HG03442 (cell line): ENCODE results near the gene CCND2.

Experiments used
- ATAC-seq: cut with Tn5 transposase; IDR thresholded peaks from one replicate; pipeline ENCODE4 v1.9.1; 2021; ENCODE audit warnings: mild to moderate bottlenecking, moderate library complexity; ENCODE audit not compliant: unreplicated experiment

The CCND2 gene

GRCh38 chr12:4289231-4289878 is 15.8 kb downstream of the CCND2 start:
- ATAC-seq, result no peak

DNA sequence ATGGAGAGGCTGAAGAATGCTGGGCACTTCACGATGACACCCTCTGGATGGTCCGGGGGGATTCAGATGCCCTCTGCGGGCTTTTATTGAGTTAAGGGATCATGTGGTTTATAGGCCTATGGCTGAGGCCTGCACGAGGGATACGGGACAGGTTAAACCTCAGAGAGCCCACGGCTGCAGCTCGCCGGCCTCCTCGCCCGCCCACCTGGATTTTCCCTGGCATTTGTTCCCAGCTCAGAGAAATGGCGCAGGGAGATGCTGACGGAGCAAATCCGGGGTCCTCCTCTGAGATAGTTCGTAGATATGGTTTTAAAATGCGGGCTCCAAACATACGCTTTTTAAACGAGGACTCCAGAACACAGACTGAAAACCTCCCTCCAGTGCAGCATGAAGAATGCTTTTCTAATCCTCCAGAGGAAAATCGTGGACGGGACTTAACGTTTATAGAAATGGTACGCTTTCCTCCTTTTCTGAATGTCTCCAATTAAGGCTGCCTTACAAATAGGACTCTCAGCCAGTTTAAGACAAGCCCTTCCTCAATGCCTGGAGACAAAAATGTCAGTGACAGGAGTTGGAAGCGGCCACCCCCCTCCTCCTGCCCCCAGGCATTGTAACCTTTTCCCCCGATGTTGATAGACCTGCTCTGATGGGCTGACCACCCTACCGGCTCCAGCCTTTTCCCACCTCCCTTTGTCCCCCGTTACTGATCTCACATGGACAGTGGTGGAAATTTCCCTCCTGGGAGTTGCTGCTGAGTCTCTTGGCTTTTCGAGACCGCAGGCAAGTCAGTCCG is 16.6 kb downstream of the CCND2 start:
- no peak for ATAC-seq

- no peak for ATAC-seq
These were observed 18.9 kb downstream of the CCND2 start for GRCh38 chr12:4292341-4293073.

DNA sequence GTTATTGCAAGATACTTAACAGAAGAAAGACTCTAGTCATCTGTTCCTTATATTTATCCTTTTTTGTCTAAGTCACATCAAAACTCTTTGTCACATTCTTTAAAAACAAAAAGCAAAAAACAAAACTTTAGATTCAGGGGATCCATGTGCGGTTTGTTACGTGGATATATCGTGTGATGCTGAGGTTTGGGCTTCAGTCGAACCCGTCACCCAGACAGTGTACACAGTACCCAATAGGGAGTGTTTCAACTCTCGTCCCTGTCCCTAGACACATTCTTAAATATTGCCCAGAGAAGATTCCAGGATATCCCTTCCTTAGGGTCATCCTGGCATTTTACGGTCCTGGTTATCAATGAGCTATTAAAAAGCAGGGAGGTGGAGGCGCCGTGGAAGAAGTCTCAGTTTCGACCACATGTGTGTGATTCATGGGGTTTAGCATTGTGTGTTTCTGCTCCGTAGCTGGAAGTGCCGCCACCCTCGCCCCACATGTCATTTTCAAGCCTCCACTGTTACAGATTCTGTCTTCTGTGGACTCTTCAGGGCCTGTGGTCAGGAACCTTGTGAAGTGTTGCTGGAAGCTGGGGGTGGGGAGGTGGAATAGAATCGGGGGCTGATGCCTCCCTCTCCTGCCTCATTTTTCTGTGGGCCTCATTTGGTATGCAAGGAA is 19.9 kb downstream of the CCND2 start:
- ATAC-seq, result no peak

DNA sequence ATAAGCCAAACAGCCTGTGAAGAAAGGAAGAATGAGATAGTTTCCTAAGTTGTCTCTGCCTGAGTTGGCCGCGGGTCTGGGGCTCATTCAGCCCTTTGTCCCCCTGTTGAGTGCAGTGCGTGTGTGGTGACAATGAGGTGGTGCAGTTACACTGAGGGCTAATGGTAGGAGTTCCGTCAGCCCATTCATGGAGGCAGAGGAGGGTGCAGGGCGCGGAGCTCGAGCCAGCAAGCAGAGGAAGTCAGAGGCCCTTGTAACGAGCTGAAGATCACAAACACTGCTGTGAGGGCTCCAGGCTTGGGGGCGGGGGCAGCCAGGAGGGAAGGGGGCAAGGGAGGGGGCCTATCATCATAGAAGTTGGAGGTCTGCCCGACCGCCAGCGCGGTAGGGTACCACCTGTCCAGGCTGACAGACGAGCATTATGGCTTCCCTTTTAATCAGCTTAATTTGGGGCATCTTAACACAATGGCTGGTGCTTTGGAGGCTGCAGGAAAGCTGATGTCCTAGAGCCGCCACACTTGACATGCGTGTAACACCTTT is 20.5 kb downstream of the CCND2 start:
- ATAC-seq, result no peak

DNA sequence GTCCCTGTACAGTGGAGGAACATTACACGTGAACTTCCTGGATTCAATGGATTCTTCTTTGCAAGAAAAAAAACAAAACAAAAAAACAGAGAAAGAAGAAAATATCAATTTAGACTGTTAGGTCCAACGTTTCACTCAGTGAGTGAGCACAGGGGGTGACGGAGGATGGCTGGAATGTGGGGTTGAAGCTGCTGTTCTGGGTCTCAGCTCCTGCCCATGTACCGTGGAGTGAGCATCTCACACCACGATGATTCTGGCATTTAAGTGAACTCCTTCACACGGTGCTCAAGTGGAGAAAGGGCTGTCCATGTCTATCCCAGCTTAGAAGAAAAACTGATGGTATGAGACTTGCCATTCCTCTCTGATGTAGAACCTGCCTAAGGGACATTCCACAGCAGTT is 23.2 kb downstream of the CCND2 start:
- ATAC-seq, result no peak

DNA sequence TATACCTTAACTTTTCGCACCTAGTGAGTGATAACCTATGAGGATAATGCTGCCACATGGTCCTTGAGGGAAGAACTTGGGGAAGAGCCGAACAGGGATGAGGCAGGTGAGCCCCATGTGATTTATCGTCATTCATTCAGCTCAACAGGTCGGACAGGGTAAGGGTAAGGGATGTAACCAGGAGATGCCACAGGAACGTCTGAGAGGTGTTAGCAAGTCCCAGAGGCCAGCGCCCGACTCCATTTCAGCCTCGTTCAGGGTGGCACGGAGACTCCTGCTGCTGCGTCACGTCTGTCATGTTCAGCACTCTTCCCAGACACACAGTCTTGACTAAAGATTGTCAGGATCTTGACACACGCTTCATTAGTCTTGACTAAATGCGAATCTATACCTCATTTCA is 24.1 kb downstream of the CCND2 start:
- ATAC-seq, result no peak

GRCh38 chr12:4300883-4301282 is 27.3 kb downstream of the CCND2 start:
- ATAC-seq, result no peak

DNA sequence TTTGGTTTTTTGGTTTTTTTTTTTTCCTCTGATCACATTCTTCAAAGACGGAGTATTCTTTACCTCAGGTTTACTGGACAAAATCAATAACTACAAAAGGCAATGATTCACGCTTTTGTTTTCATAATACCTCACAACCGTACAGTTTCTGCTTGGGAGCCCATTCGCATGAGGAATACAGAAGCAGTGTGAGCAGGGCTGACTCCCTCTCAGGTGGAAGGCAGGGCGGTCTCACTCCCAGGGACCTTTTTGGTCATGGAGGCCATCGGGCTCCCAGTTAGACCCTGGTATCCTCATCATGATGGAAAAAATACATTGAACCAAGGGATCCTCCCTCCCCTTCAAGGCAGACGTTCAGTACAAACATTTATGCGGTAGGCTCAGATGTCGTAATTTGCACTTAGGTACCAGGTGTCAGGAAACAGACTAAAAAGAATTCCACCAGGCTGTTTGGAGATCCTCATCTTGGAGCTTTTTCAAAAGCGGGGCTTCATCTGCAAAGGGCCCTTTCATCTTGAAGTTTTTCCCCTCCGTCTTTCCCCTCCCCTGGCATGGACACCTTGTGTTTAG is 28.5 kb downstream of the CCND2 start:
- no peak for ATAC-seq

GRCh38 chr12:4302881-4303280 is 29.3 kb downstream of the CCND2 start:
- no peak for ATAC-seq

GRCh38 chr12:4303750-4304149 is 30.2 kb downstream of the CCND2 start:
- no peak for ATAC-seq

GRCh38 chr12:4307593-4308333 is 34.2 kb downstream of the CCND2 start:
- no peak for ATAC-seq

DNA sequence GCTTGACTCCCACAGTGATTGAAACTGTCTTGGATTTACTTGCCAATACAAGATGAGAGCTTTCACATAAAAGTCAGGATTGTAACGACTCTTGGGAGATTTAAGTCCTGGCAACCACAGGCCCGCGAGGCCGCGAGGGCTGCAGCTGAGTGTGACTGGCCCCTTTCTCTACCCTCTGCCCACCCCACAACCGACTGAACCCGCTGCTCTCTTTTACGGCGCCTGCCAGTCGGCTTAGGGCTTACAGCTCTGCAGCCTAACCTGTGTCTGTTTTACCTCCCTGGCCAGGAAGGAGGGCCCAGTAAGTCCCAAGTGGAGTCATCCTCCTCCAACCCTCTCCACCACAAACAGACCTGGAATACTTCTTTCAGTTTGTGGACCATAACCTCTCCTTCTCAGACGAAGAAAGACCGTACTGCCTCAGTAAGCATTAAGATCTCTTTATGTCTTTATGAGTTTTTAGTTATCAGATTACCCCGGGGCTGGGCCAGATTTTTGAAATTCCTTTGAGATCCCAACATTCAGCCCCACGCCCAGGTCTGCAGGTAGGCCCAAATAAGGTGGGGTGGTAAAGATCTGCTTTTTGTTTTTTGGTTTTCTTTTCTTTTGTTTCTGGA is 34.9 kb downstream of the CCND2 start:
- no peak for ATAC-seq

GRCh38 chr12:4311776-4312175 is 38.2 kb downstream of the CCND2 start:
- ATAC-seq, result no peak

GRCh38 chr12:4312251-4312650 is 38.7 kb downstream of the CCND2 start:
- no peak for ATAC-seq

GRCh38 chr12:4320497-4320852 is 46.9 kb downstream of the CCND2 start:
- ATAC-seq, result peak; percentile 33

DNA sequence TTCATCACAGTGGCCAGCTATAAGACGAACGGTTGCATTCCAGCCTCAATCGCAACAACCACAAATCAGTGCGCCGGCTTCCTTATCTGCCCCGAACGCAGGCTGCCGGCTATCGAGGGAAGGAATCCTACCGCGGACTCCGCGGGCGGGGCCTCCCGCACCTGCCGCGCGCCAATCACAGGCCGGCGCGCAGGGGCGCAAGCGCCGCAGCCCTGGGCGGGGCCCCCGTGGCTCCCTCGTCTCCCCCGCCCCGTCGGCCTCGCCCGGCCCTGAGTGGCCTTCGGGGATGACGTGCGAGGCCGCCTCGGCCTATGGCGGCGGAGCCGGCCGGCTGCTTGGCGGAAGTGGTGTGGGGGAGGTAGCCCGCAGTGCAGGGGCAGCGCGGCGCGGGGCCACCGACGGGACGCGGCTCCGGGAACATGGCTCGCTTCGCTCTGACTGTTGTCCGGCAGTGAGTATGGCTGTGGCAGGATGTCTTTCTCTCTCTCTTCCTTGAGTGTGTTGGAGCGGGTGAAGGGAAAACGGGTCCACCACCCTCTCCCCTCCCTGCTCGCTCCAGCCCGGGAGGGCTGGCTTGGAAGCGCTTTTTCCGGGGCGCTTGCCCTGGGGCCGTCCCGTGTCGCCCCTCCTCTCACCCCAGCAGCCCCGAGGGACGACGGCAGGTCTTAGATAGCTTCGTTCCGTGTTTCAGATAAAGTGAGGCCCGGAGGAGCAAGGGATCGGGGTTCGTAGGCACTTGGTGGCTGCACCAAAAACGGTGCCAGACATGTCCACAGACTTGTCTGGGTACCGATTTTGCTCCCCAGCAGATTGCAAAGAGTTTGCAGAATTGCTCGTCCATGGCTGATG is 47.5 kb downstream of the CCND2 start, which contains the start of gene TIGAR:
TIGAR (plus strand) TSS at position 361 of the 849 bp plus-strand sequence; CDS start at position 420, 59 bp downstream.
- ATAC-seq, result peak; percentile 93

GRCh38 chr12:4322726-4323125 is 49.2 kb downstream of the CCND2 start:
- ATAC-seq, result no peak
